HepG2 (cell line): ENCODE measurements around the gene PPP1R15B. TPM values are rescaled to one million over a fixed set of nuclear protein-coding genes. Genes with fewer than 3 reads are reported as not detected.

ENCODE experiments used
- CBX2 ChIP-seq, 2 experiments: fragments of 200-600 bp in 1 of 2; sonication (generic); formaldehyde crosslinking in 1 of 2; IDR thresholded peaks; 2 replicates each; pipeline versions ENCODE4 v1.7.0 to v1.8.1; 2018 to 2022; ENCODE audit warnings: low read depth in 2 of 2, low read length in 1 of 2, mild to moderate bottlenecking in 1 of 2, missing genetic modification reagents in 1 of 2
- MAF1 ChIP-seq: sonication (generic); formaldehyde crosslinking; IDR thresholded peaks from 2 replicates; pipeline ENCODE4 v1.5.0; 2020; ENCODE audit warnings: missing genetic modification reagents, borderline replicate concordance
- MED1 ChIP-seq: sonication (generic); formaldehyde crosslinking; IDR thresholded peaks from 2 replicates; pipeline ENCODE4 v1.4.0; 2020; ENCODE audit warnings: missing genetic modification reagents
- MED8 ChIP-seq: sonication (generic); formaldehyde crosslinking; IDR thresholded peaks from 2 replicates; pipeline ENCODE4 v1.8.1; 2023; ENCODE audit warnings: mild to moderate bottlenecking, missing genetic modification reagents; ENCODE audit not compliant: insufficient replicate concordance
- MYNN ChIP-seq: sonication (generic); formaldehyde crosslinking; IDR thresholded peaks from 2 replicates; pipeline ENCODE4 v1.4.0; 2020; ENCODE audit warnings: mild to moderate bottlenecking, low read depth, missing genetic modification reagents
- NR2F6 ChIP-seq, 2 experiments: IDR thresholded peaks; 2 replicates each; pipeline ENCODE4 v1.6.1; 2016; ENCODE audit warnings: antibody characterized with exemption in 1 of 2, mild to moderate bottlenecking in 1 of 2
- PREB ChIP-seq: sonication (generic); formaldehyde crosslinking; IDR thresholded peaks from 2 replicates; pipeline ENCODE4 v1.4.0; 2020; ENCODE audit warnings: missing genetic modification reagents
- REST ChIP-seq, 2 experiments: IDR thresholded peaks; 2 replicates each; pipeline ENCODE4 v1.6.1; 2011 to 2012; ENCODE audit warnings: low read length in 2 of 2, borderline replicate concordance in 1 of 2, low read depth in 1 of 2, mild to moderate bottlenecking in 1 of 2, moderate library complexity in 1 of 2
- RNF2 ChIP-seq: fragments of 450-650 bp; conservative IDR thresholded peaks from 2 replicates; pipeline ENCODE4 v1.6.1; 2016; ENCODE audit warnings: low read depth
- SALL1 ChIP-seq: sonication (generic); formaldehyde crosslinking; IDR thresholded peaks from 2 replicates; pipeline ENCODE4 v1.8.0; 2022; ENCODE audit warnings: mild to moderate bottlenecking, missing genetic modification reagents
- XRCC5 ChIP-seq: fragments of 200-400 bp; formaldehyde crosslinking; optimal IDR thresholded peaks from 2 replicates; pipeline ENCODE3; 2017; ENCODE audit warnings: mild to moderate bottlenecking, low read length
- ZKSCAN1 ChIP-seq: fragments of 150-350 bp; IDR thresholded peaks from 2 replicates; pipeline ENCODE4 v1.6.1; 2014; ENCODE audit warnings: low read length
- ZNF546 ChIP-seq: sonication (generic); formaldehyde crosslinking; conservative IDR thresholded peaks from 2 replicates; pipeline ENCODE4 v1.8.1; 2023; ENCODE audit warnings: mild to moderate bottlenecking, missing genetic modification reagents
- ZNF879 ChIP-seq: sonication (generic); formaldehyde crosslinking; IDR thresholded peaks from 2 replicates; pipeline ENCODE4 v1.8.1; 2023; ENCODE audit warnings: missing genetic modification reagents
- polyA plus RNA-seq, 8 experiments: library from polyadenylated mRNA; depleted of rRNA in 3 of 8; stranded (reverse) in 7 of 8; unstranded in 1 of 8; fragments of >200 nt; fragmentation: Illumina TruSeq in 4 of 8; extraction: Trizol in 4 of 8; gene quantifications; 2 replicates each; pipeline versions ENCODE4 v1.2.1 to v1.2.3, GENCODE V29; 2011 to 2016; ENCODE audit warnings: low read depth in 4 of 8, missing spikeins in 1 of 8, mixed read lengths in 1 of 8; ENCODE audit not compliant: insufficient read depth in 1 of 8
- total RNA-seq, 5 experiments: library from RNA; depleted of rRNA; stranded (reverse); fragments of >200 nt; fragmentation: Illumina TruSeq; extraction: Trizol; gene quantifications; 2 replicates each; pipeline ENCODE4 v1.2.3, GENCODE V29; 2016; ENCODE audit warnings: low read depth in 1 of 5
- TF ChIP-seq, protein P1 (sequence below): sonication (generic); formaldehyde crosslinking; IDR thresholded peaks from 2 replicates; pipeline ENCODE4 v1.9.0; 2022; ENCODE audit warnings: missing genetic modification reagents, mild to moderate bottlenecking, borderline replicate concordance
- TF ChIP-seq, protein P2 (sequence below): IDR thresholded peaks from 2 replicates; pipeline ENCODE4 v1.6.1; 2016; ENCODE audit warnings: missing genetic modification reagents, missing compliant biosample characterization
- TF ChIP-seq, protein P3 (sequence below): IDR thresholded peaks from 2 replicates; pipeline ENCODE4 v1.6.1; 2016; ENCODE audit warnings: low read depth
- TF ChIP-seq, protein P4 (sequence below): sonication (generic); formaldehyde crosslinking; conservative IDR thresholded peaks from 2 replicates; pipeline ENCODE4 v1.4.0; 2020; ENCODE audit warnings: missing genetic modification reagents

The PPP1R15B gene
- total and polyA plus RNA-seq, 2 of the 13 experiments (the other 11 are each of a cell fraction or from before 2014, with no cell fraction given) = 13.4 to 23.8 TPM

GRCh38 chr1:204398197-204399125 is 13.2 kb downstream of the PPP1R15B start (continued):
- TF ChIP-seq CBX2 (IDR thresholded peaks at IDR 0.05; ENCODE audit: low read depth, low read length) = no peak
- TF ChIP-seq CBX2 (CRISPR knock-in tag; IDR thresholded peaks at IDR 0.05; ENCODE audit: low read depth) = no peak
- no peak for TF ChIP-seq MYNN
- no peak for TF ChIP-seq PREB (CRISPR knock-in tag)
- TF ChIP-seq, protein P1, sequence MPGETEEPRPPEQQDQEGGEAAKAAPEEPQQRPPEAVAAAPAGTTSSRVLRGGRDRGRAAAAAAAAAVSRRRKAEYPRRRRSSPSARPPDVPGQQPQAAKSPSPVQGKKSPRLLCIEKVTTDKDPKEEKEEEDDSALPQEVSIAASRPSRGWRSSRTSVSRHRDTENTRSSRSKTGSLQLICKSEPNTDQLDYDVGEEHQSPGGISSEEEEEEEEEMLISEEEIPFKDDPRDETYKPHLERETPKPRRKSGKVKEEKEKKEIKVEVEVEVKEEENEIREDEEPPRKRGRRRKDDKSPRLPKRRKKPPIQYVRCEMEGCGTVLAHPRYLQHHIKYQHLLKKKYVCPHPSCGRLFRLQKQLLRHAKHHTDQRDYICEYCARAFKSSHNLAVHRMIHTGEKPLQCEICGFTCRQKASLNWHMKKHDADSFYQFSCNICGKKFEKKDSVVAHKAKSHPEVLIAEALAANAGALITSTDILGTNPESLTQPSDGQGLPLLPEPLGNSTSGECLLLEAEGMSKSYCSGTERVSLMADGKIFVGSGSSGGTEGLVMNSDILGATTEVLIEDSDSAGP (CRISPR knock-in tag) = 0 out of 2 replicates have a peak, but pooled peaks have one; percentile 17
- TF ChIP-seq XRCC5 = peak; percentile 93
- peak; percentile 62 for TF ChIP-seq SALL1
- TF ChIP-seq ZKSCAN1 = no peak
- no peak for TF ChIP-seq MED8 (CRISPR knock-in tag)
- peak; percentile 45; the same call in 1 of the 2 replicates for TF ChIP-seq MED1 (CRISPR knock-in tag)
- no peak for TF ChIP-seq REST (IDR thresholded peaks at IDR 0.05; ENCODE audit: borderline replicate concordance in 1 of 2, low read depth in 1 of 2, low read length in 2 of 2)
- TF ChIP-seq, protein P2, sequence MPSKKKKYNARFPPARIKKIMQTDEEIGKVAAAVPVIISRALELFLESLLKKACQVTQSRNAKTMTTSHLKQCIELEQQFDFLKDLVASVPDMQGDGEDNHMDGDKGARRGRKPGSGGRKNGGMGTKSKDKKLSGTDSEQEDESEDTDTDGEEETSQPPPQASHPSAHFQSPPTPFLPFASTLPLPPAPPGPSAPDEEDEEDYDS = no peak
- TF ChIP-seq NR2F6 (IDR thresholded peaks at IDR 0.05) = no peak
- TF ChIP-seq NR2F6 (CRISPR knock-in tag; IDR thresholded peaks at IDR 0.05) = peak; percentile 31; the same call in 1 of the 2 replicates
- TF ChIP-seq ZNF546 (CRISPR knock-in tag) = no peak
- TF ChIP-seq RNF2 = no peak
- TF ChIP-seq, protein P3, sequence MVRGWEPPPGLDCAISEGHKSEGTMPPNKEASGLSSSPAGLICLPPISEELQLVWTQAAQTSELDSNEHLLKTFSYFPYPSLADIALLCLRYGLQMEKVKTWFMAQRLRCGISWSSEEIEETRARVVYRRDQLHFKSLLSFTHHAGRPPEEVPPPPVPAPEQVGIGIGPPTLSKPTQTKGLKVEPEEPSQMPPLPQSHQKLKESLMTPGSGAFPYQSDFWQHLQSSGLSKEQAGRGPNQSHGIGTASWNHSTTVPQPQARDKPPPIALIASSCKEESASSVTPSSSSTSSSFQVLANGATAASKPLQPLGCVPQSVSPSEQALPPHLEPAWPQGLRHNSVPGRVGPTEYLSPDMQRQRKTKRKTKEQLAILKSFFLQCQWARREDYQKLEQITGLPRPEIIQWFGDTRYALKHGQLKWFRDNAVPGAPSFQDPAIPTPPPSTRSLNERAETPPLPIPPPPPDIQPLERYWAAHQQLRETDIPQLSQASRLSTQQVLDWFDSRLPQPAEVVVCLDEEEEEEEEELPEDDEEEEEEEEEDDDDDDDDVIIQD (CRISPR knock-in tag) = peak; percentile 63; the same call in 1 of the 2 replicates
- TF ChIP-seq, protein P4, sequence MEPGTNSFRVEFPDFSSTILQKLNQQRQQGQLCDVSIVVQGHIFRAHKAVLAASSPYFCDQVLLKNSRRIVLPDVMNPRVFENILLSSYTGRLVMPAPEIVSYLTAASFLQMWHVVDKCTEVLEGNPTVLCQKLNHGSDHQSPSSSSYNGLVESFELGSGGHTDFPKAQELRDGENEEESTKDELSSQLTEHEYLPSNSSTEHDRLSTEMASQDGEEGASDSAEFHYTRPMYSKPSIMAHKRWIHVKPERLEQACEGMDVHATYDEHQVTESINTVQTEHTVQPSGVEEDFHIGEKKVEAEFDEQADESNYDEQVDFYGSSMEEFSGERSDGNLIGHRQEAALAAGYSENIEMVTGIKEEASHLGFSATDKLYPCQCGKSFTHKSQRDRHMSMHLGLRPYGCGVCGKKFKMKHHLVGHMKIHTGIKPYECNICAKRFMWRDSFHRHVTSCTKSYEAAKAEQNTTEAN = 0 out of 2 replicates have a peak, but pooled peaks have one; percentile 19
- TF ChIP-seq ZNF879 = no peak
- no peak for TF ChIP-seq MAF1 (CRISPR knock-in tag)
